WTC11 (cell line): ENCODE results near the gene FAM237A. TPM values are rescaled to one million over a fixed set of nuclear protein-coding genes. Genes with fewer than 3 reads are reported as not detected.

Source experiments
- ATAC-seq: fragments of 200-7000 bp; cut with Tn5 transposase; 2 replicates; pipeline ENCODE4 v1.10.0; 2021; ENCODE audit warnings: mild to moderate bottlenecking, moderate library complexity
- CTCF ChIA-PET: fragments of 300-600 bp; sonication (Branson Sonifier 250); formaldehyde crosslinking; loops from one replicate; lab custom pipeline; 2021; ENCODE audit warnings: antibody characterized with exemption; lab: Charles Lee
- POLR2A ChIA-PET: fragments of 350-600 bp; sonication (Branson Sonifier 250); formaldehyde crosslinking; loops from one replicate; lab custom pipeline; 2021; ENCODE audit warnings: antibody characterized with exemption; lab: Charles Lee
- DNase-seq: peaks from one replicate; pipeline ENCODE4 v3.0.0; 2021; ENCODE audit warnings: low spot score
- H3K27ac Mint-ChIP-seq: 2 replicates; pipeline ENCODE4 v1.8.0; 2021; ENCODE audit warnings: mixed read lengths
- H3K27me3 Mint-ChIP-seq: 2 replicates; pipeline ENCODE4 v1.8.0; 2021; ENCODE audit warnings: low read depth, mild to moderate bottlenecking, moderate library complexity, mixed read lengths
- H3K36me3 Mint-ChIP-seq: 2 replicates; pipeline ENCODE4 v1.8.0; 2021; ENCODE audit warnings: mixed read lengths
- H3K4me1 Mint-ChIP-seq: 2 replicates; pipeline ENCODE4 v1.8.0; 2022; ENCODE audit warnings: mixed read lengths
- H3K4me3 Mint-ChIP-seq: 2 replicates; pipeline ENCODE4 v1.8.0; 2021; ENCODE audit warnings: mild to moderate bottlenecking, moderate library complexity, mixed read lengths
- H3K9me3 Mint-ChIP-seq: 2 replicates; pipeline ENCODE4 v1.8.0; 2021; ENCODE audit warnings: mixed read lengths
- CBFB ChIP-seq: sonication (generic); formaldehyde crosslinking; IDR thresholded peaks from 2 replicates; pipeline ENCODE4 v1.8.1; 2022; ENCODE audit warnings: mild to moderate bottlenecking, low read depth, missing genetic modification reagents
- FOXJ3 ChIP-seq: sonication (generic); formaldehyde crosslinking; IDR thresholded peaks from 2 replicates; pipeline ENCODE4 v1.9.0; 2021; ENCODE audit warnings: missing genetic modification reagents, mild to moderate bottlenecking, borderline replicate concordance
- JUN ChIP-seq: sonication (generic); formaldehyde crosslinking; IDR thresholded peaks from 2 replicates; pipeline ENCODE4 v1.8.0; 2023; ENCODE audit warnings: mild to moderate bottlenecking, missing genetic modification reagents
- MAX ChIP-seq: sonication (generic); formaldehyde crosslinking; IDR thresholded peaks from 2 replicates; pipeline ENCODE4 v1.8.0; 2022; ENCODE audit warnings: mild to moderate bottlenecking, missing genetic modification reagents
- MYBL2 ChIP-seq: sonication (generic); formaldehyde crosslinking; IDR thresholded peaks from 2 replicates; pipeline ENCODE4 v1.8.1; 2023; ENCODE audit warnings: mild to moderate bottlenecking, moderate library complexity, missing genetic modification reagents
- NR2C2 ChIP-seq: sonication (generic); formaldehyde crosslinking; IDR thresholded peaks from 2 replicates; pipeline ENCODE4 v1.8.0; 2022; ENCODE audit warnings: mild to moderate bottlenecking, missing genetic modification reagents
- SP1 ChIP-seq: sonication (generic); formaldehyde crosslinking; conservative IDR thresholded peaks from 2 replicates; pipeline ENCODE4 v1.8.1; 2022; ENCODE audit warnings: missing genetic modification reagents
- TP53 ChIP-seq: sonication (generic); formaldehyde crosslinking; IDR thresholded peaks from 2 replicates; pipeline ENCODE4 v1.8.1; 2023; ENCODE audit warnings: mild to moderate bottlenecking, missing genetic modification reagents
- ZNF219 ChIP-seq: sonication (generic); formaldehyde crosslinking; IDR thresholded peaks from 2 replicates; pipeline ENCODE4 v1.8.0; 2023; ENCODE audit warnings: missing genetic modification reagents, mild to moderate bottlenecking, borderline replicate concordance
- ZNF671 ChIP-seq: fragments of 250-450 bp; sonication (Bioruptor Pico); IDR thresholded peaks from 2 replicates; pipeline ENCODE4 v1.8.0; 2021; ENCODE audit warnings: mild to moderate bottlenecking
- total RNA-seq: library from RNA; stranded (reverse); gene quantifications from 3 replicates; pipeline ENCODE4 v1.2.3, GENCODE V29; 2021
- TF ChIP-seq, protein P1 (sequence below): sonication (generic); formaldehyde crosslinking; IDR thresholded peaks from 2 replicates; pipeline ENCODE4 v1.8.1; 2023; ENCODE audit warnings: mild to moderate bottlenecking, missing genetic modification reagents
- TF ChIP-seq, protein P2 (sequence below): sonication (generic); formaldehyde crosslinking; IDR thresholded peaks from 2 replicates; pipeline ENCODE4 v1.8.1; 2023; ENCODE audit warnings: mild to moderate bottlenecking, moderate library complexity, missing genetic modification reagents
- TF ChIP-seq, protein P3 (sequence below): fragments of 250-450 bp; sonication (Bioruptor Pico); IDR thresholded peaks from 2 replicates; pipeline ENCODE4 v2.1.2; 2022; ENCODE audit warnings: mild to moderate bottlenecking, moderate library complexity
- TF ChIP-seq, protein P4 (sequence below): fragments of 250-450 bp; sonication (Bioruptor Pico); IDR thresholded peaks from 2 replicates; pipeline ENCODE4 v1.9.0; 2021; ENCODE audit warnings: mild to moderate bottlenecking
- TF ChIP-seq, protein P5 (sequence below): sonication (generic); formaldehyde crosslinking; IDR thresholded peaks from 2 replicates; pipeline ENCODE4 v1.8.1; 2022; ENCODE audit warnings: missing genetic modification reagents, borderline replicate concordance
- TF ChIP-seq, protein P6 (sequence below): fragments of 250-450 bp; sonication (Bioruptor Pico); IDR thresholded peaks from 2 replicates; pipeline ENCODE4 v1.9.0; 2021; ENCODE audit warnings: mild to moderate bottlenecking

FAM237A gene
- total RNA-seq, 1 experiment from 2014 or later: not detected

- DNase-seq (no peak), ATAC-seq (no peak)
- H3K27ac Mint-ChIP-seq: no peak overlapping the region
- ChIA-PET CTCF (no interaction called here), POLR2A (no interaction called here)
- TF ChIP-seq, protein P1, sequence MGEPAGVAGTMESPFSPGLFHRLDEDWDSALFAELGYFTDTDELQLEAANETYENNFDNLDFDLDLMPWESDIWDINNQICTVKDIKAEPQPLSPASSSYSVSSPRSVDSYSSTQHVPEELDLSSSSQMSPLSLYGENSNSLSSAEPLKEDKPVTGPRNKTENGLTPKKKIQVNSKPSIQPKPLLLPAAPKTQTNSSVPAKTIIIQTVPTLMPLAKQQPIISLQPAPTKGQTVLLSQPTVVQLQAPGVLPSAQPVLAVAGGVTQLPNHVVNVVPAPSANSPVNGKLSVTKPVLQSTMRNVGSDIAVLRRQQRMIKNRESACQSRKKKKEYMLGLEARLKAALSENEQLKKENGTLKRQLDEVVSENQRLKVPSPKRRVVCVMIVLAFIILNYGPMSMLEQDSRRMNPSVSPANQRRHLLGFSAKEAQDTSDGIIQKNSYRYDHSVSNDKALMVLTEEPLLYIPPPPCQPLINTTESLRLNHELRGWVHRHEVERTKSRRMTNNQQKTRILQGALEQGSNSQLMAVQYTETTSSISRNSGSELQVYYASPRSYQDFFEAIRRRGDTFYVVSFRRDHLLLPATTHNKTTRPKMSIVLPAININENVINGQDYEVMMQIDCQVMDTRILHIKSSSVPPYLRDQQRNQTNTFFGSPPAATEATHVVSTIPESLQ (CRISPR knock-in tag): no peak
- TF ChIP-seq MAX (CRISPR knock-in tag) (no peak), ZNF219 (CRISPR knock-in tag) (no peak), FOXJ3 (CRISPR knock-in tag) (no peak), CBFB (no peak), TP53 (CRISPR knock-in tag) (no peak), SP1 (no peak), ZNF671 (CRISPR knock-in tag) (no peak), NR2C2 (no peak)
- TF ChIP-seq, protein P2, sequence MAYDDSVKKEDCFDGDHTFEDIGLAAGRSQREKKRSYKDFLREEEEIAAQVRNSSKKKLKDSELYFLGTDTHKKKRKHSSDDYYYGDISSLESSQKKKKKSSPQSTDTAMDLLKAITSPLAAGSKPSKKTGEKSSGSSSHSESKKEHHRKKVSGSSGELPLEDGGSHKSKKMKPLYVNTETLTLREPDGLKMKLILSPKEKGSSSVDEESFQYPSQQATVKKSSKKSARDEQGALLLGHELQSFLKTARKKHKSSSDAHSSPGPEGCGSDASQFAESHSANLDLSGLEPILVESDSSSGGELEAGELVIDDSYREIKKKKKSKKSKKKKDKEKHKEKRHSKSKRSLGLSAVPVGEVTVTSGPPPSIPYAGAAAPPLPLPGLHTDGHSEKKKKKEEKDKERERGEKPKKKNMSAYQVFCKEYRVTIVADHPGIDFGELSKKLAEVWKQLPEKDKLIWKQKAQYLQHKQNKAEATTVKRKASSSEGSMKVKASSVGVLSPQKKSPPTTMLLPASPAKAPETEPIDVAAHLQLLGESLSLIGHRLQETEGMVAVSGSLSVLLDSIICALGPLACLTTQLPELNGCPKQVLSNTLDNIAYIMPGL (CRISPR knock-in tag): no peak
- TF ChIP-seq, protein P3, sequence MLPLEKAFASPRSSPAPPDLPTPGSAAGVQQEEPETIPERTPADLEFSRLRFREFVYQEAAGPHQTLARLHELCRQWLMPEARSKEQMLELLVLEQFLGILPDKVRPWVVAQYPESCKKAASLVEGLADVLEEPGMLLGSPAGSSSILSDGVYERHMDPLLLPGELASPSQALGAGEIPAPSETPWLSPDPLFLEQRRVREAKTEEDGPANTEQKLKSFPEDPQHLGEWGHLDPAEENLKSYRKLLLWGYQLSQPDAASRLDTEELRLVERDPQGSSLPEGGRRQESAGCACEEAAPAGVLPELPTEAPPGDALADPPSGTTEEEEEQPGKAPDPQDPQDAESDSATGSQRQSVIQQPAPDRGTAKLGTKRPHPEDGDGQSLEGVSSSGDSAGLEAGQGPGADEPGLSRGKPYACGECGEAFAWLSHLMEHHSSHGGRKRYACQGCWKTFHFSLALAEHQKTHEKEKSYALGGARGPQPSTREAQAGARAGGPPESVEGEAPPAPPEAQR (CRISPR knock-in tag): no peak
- TF ChIP-seq, protein P4, sequence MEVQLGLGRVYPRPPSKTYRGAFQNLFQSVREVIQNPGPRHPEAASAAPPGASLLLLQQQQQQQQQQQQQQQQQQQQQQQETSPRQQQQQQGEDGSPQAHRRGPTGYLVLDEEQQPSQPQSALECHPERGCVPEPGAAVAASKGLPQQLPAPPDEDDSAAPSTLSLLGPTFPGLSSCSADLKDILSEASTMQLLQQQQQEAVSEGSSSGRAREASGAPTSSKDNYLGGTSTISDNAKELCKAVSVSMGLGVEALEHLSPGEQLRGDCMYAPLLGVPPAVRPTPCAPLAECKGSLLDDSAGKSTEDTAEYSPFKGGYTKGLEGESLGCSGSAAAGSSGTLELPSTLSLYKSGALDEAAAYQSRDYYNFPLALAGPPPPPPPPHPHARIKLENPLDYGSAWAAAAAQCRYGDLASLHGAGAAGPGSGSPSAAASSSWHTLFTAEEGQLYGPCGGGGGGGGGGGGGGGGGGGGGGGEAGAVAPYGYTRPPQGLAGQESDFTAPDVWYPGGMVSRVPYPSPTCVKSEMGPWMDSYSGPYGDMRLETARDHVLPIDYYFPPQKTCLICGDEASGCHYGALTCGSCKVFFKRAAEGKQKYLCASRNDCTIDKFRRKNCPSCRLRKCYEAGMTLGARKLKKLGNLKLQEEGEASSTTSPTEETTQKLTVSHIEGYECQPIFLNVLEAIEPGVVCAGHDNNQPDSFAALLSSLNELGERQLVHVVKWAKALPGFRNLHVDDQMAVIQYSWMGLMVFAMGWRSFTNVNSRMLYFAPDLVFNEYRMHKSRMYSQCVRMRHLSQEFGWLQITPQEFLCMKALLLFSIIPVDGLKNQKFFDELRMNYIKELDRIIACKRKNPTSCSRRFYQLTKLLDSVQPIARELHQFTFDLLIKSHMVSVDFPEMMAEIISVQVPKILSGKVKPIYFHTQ: no peak
- no peaks in the 10 kb centered on the region for H3K27me3 Mint-ChIP-seq
- no peaks in the 10 kb centered on the region for H3K36me3 Mint-ChIP-seq
- no peaks in the 10 kb centered on the region for H3K9me3 Mint-ChIP-seq
- H3K4me3 Mint-ChIP-seq: no peak overlapping the region
- no peaks in the 10 kb centered on the region for H3K4me1 Mint-ChIP-seq
Measured at GRCh38 chr2:206688453-206688852, 46.2 kb downstream of the FAM237A start.

- DNase-seq: no peak
- no peaks in the 10 kb centered on the region for H3K9me3 Mint-ChIP-seq
- TF ChIP-seq, protein P5, sequence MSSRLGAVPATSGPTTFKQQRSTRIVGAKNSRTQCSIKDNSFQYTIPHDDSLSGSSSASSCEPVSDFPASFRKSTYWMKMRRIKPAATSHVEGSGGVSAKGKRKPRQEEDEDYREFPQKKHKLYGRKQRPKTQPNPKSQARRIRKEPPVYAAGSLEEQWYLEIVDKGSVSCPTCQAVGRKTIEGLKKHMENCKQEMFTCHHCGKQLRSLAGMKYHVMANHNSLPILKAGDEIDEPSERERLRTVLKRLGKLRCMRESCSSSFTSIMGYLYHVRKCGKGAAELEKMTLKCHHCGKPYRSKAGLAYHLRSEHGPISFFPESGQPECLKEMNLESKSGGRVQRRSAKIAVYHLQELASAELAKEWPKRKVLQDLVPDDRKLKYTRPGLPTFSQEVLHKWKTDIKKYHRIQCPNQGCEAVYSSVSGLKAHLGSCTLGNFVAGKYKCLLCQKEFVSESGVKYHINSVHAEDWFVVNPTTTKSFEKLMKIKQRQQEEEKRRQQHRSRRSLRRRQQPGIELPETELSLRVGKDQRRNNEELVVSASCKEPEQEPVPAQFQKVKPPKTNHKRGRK: no peak
- TF ChIP-seq JUN (CRISPR knock-in tag) (no peak), TP53 (CRISPR knock-in tag) (no peak), MYBL2 (no peak), FOXJ3 (CRISPR knock-in tag) (no peak), ZNF219 (CRISPR knock-in tag) (no peak), ZNF671 (CRISPR knock-in tag) (no peak)
- TF ChIP-seq, protein P6, sequence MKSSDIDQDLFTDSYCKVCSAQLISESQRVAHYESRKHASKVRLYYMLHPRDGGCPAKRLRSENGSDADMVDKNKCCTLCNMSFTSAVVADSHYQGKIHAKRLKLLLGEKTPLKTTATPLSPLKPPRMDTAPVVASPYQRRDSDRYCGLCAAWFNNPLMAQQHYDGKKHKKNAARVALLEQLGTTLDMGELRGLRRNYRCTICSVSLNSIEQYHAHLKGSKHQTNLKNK (CRISPR knock-in tag): no peak
- TF ChIP-seq, all 79 proteins: peak for 0
- ChIA-PET CTCF (no interaction called here), POLR2A (no interaction called here)
- no peak overlapping the region for H3K27ac Mint-ChIP-seq
- H3K4me3 Mint-ChIP-seq: no peak overlapping the region
- no peaks in the 10 kb centered on the region for H3K4me1 Mint-ChIP-seq
- no peaks in the 10 kb centered on the region for H3K27me3 Mint-ChIP-seq
- ATAC-seq: no peak
- no peaks in the 10 kb centered on the region for H3K36me3 Mint-ChIP-seq
Measured at GRCh38 chr2:206688990-206689389, 46.7 kb downstream of the FAM237A start.
